GM18507 (cell line): Measurements from ENCODE around the gene NAALAD2.
"Not testable (repeated sequence)": the region's sequence is repeated elsewhere in the genome, so short reads cannot be mapped to it uniquely, and the experiment has no call there.

Experiments used
- DNase-seq: peaks from one replicate; pipeline ENCODE4 v3.0.0; 2011; ENCODE audit warnings: low read depth; ENCODE audit not compliant: insufficient read length; ENCODE audit errors: extremely low spot score
- FAIRE-seq: peaks from 2 replicates; lab custom pipeline; 2011; peaks lifted over from hg19 to GRCh38; lab: Jason Lieb, UNC

The NAALAD2 gene

DNA sequence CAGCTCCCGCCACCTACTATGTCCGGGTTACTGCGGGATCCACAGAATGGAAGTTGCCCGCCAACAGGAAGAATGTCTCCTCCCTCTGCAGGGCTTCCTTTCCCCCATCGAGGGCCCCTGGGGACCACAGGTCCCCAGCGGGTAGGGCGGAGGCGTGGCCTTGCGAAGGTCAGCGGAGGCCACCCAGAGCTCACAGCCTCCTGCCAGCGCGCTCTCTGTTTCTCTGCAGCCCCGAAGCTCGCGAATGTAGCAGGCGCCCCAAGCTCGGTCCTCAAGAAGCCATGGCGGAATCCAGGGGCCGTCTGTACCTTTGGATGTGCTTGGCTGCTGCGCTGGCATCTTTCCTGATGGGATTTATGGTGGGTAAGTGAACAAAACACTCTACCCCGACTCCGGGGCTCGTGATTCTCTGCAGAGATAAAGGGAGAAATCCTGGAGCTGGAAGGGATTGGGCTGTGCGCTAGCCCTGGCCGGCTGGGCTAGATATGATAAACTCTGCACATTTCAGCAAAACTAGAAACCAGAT lies at the start of gene NAALAD2:
NAALAD2 (plus strand) TSS at position 186 of the 526 bp plus-strand sequence; CDS start at position 282, 96 bp downstream.
- DNase-seq (no peak), FAIRE-seq (no peak)

GRCh38 chr11:90085650-90086049 lies 48.8 kb upstream of the NAALAD2 start, which contains the start of gene UBTFL1:
Gene UBTFL1 (plus strand): TSS chr11:90085950. CDS start chr11:90085950, 0 bp downstream.
- not testable (repeated sequence) for FAIRE-seq, DNase-seq

GRCh38 chr11:90088731-90089130 lies 45.7 kb upstream of the NAALAD2 start:
- not testable (repeated sequence) for FAIRE-seq, DNase-seq

- not testable (repeated sequence) for DNase-seq, FAIRE-seq
Observed at GRCh38 chr11:90095230-90095924, 39.1 kb upstream of the NAALAD2 start.

DNA sequence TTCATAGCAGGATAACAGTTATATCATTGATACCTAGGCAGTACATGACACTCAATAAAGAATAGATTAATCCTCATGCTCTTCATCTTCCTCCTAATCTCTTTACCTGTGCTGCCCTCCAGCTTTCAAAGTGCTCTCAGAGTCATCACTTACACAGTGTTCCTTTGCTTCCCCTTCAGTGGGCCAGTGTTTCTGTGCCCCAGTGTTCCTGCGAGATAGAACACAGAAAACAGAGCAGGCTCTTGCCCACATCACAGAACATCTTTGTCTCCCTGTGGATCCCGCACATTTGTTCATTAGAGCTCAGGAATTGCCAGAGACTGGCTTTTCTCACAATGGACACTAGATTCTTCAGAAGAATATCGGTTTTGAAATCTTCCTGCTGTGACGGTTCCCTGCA lies 36.2 kb upstream of the NAALAD2 start:
- not testable (repeated sequence) for DNase-seq, FAIRE-seq

GRCh38 chr11:90100431-90100830 lies 34.0 kb upstream of the NAALAD2 start:
- FAIRE-seq (no peak), DNase-seq (no peak)

- FAIRE-seq (no peak), DNase-seq (no peak)
Observed at GRCh38 chr11:90113541-90113940, 20.9 kb upstream of the NAALAD2 start.

GRCh38 chr11:90120191-90120590 lies 14.3 kb upstream of the NAALAD2 start:
- no peak for FAIRE-seq
- DNase-seq, result no peak

DNA sequence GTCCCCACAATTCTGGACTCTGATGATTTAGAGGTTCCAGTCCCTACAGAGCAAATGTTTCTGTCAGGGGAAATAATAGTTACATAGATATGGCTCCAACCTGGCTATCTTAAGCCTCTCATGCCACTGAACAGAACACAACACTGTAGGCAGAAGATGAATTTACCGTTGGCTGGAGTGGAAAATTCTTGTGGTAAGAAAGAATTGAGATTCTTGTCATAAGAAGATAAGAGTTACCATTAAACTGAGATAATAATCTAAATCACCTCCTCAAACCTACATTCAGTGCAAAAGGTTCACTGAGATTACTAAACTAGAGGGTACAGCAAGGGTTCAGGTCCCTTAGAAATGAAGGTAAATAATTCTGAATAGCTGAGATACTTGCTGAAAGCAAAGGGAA lies 10.1 kb upstream of the NAALAD2 start:
- FAIRE-seq (no peak), DNase-seq (no peak)

GRCh38 chr11:90124946-90125345 lies 9.5 kb upstream of the NAALAD2 start:
- no peak for DNase-seq
- no peak for FAIRE-seq

DNA sequence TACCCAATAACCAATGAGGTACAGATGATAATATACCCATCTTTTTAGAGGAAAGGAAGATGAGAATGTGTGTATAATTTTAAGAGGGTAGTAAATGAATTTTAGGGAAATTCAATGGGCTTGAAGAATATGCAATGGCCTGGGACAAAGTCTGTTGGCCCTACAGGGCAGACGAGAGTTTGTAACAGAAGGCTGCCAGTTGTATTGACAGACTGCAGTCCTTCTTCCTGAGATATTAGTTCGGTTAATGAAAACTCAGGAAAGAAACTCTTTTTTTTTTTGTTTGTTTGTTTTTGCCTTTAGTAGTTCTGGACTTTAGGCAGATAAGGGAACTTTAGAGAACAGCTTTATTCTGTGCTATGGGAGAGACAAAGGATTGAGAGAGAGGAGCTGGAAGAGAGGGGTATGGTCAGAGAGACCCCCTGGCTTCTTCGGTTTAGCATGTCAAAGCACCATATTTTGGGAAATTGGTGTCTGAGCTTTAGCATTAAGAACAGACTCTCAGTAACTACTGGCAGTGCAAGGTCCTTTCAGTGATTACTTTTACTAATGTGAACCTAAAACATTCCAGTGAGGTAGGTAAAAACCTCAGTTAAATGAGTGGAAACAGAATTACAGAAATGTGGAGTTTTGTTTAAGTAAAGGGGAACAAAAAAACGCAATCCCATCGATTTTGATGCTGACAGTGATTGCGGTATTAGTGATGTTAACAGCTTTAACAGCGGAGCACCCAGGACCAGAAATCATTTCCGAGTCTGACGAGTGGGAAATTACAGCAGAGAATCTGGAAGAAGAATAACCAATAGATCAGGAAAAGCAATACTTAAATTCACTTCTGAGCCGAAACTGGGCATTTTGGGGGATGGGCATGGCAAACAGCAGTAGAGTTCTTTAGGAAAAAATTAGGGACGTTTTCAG lies 644 bp upstream of the NAALAD2 start:
- FAIRE-seq, result no peak
- no peak for DNase-seq

DNA sequence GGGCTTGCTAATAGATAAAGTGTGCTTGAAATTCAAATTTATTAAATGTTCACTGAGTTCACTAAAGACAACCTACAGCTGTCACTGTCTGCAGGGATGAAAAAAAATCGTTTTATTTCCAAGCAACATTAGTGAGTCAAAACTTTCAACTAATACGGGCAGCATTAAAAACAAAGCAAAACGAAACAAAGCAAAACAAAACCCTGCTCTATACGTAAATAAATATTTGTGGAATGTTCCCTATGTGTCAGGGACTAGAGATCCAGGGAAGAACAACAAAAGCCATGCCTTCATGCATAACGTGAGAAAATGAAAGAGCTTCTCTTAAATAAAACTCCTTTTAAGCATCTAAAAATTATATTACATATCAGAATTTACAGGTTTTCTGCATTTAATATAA lies 553 bp downstream of the NAALAD2 start:
- no peak for DNase-seq
- no peak for FAIRE-seq

GRCh38 chr11:90148900-90149299 lies 14.4 kb downstream of the NAALAD2 start:
- FAIRE-seq, result no peak
- DNase-seq, result no peak

GRCh38 chr11:90166982-90167573 lies 32.6 kb downstream of the NAALAD2 start:
- FAIRE-seq, DNase-seq: not testable (repeated sequence)

GRCh38 chr11:90167704-90168103 lies 33.2 kb downstream of the NAALAD2 start:
- FAIRE-seq, result not testable (repeated sequence)

GRCh38 chr11:90168571-90168970 lies 34.1 kb downstream of the NAALAD2 start:
- DNase-seq, result no peak
- no peak for FAIRE-seq

More at GRCh38 chr11:90167704-90168103, 33.2 kb downstream of the NAALAD2 start:
- not testable (repeated sequence) for DNase-seq

DNA sequence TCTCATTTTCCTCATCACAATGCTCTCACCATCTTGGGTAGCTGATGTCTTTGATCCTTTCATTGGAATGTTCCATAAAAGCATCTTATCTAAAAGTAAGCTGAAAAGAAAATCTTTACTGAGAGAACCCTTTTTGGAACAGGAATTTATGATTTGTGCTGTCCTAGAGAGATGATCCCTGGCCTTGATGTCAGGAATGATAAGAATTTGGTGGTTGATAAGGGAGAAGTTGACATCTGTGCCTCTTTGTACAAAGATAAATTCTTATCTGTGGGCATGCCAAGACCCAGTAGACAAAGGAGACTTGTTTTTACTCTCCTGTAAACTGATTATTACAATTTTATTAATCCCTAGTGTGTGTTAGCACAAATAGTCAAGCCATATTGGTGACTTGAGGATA lies 36.9 kb downstream of the NAALAD2 start:
- FAIRE-seq (no peak), DNase-seq (no peak)

GRCh38 chr11:90176069-90176468 lies 41.6 kb downstream of the NAALAD2 start:
- DNase-seq (no peak), FAIRE-seq (no peak)

DNA sequence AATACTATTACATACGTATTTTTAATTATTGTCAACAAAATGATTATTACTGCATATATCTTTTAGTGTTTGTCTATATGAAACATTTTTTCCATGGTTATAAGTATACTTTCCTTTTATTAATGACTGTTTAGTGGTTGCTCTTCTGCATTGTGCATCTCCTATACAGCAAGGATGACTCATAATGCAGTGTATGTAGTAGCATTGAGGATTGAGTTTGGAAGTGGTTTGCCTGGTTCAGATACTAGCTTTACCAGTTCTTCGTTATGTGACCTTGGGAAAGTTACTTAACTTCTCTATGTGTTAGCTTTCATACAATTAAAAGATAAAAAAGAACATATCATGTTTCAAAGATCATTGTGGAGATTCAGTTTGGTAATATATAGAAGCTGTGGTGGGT lies 44.3 kb downstream of the NAALAD2 start:
- no peak for FAIRE-seq
- no peak for DNase-seq

GRCh38 chr11:90179923-90180322 lies 45.5 kb downstream of the NAALAD2 start:
- FAIRE-seq, result no peak

More at GRCh38 chr11:90179923-90180322, 45.5 kb downstream of the NAALAD2 start:
- no peak for DNase-seq
